SK-N-SH (cell line): Measurements from ENCODE around the gene SLC35C1. TPM values are rescaled to one million over a fixed set of nuclear protein-coding genes. Genes with fewer than 3 reads are reported as not detected.

Experiments used
- CTCF ChIA-PET: fragments of 300-600, 350-600 bp; formaldehyde crosslinking; extraction: SDS; loops from one replicate; lab custom pipeline; 2021; lab: Yijun Ruan, JAX
- POLR2A ChIA-PET: fragments of 350-600 bp; sonication (Branson Sonifier 250); formaldehyde crosslinking; extraction: SDS; loops from one replicate; lab custom pipeline; 2020; ENCODE audit warnings: antibody characterized with exemption, inconsistent platforms; lab: Yijun Ruan, JAX
- DNase-seq: peaks from one replicate; pipeline ENCODE4 v3.0.0; 2012
- H2AFZ ChIP-seq: fragments of 200-600 bp; sonication (generic); 2 replicates; pipeline ENCODE4 v1.8.1; 2016; ENCODE audit warnings: antibody characterized with exemption, mild to moderate bottlenecking, low read depth
- H3F3A ChIP-seq: fragments of 200-600 bp; sonication (generic); replicated peaks from 2 replicates; pipeline ENCODE3; 2016; ENCODE audit warnings: antibody characterized with exemption, mild to moderate bottlenecking; ENCODE audit not compliant: insufficient read depth
- H3K27ac ChIP-seq, 2 experiments: fragments of 200-500 bp in 1 of 2; fragments of 200-600 bp in 1 of 2; sonication (Bioruptor generic) in 1 of 2; sonication (generic), shearing (Covaris generic) in 1 of 2; 2 replicates each; pipeline versions ENCODE4 v1.5.1 to v1.6.1; 2014 to 2016; ENCODE audit warnings: low read depth in 2 of 2, inconsistent platforms in 1 of 2, low read length in 1 of 2, mild to moderate bottlenecking in 1 of 2, mixed read lengths in 1 of 2
- H3K27me3 ChIP-seq: fragments of 200-600 bp; sonication (generic), shearing (Covaris generic); 2 replicates; pipeline ENCODE4 v1.6.1; 2016; ENCODE audit warnings: mixed run types; ENCODE audit not compliant: insufficient read depth
- H3K36me3 ChIP-seq, 2 experiments: fragments of 200-500 bp in 1 of 2; fragments of 200-600 bp in 1 of 2; sonication (Bioruptor generic) in 1 of 2; sonication (generic) in 1 of 2; replicated peaks in 1 of 2; 2 replicates each; pipeline versions ENCODE3 to v1.5.1; 2014 to 2016; ENCODE audit warnings: low read length in 1 of 2, mild to moderate bottlenecking in 1 of 2; ENCODE audit not compliant: insufficient read depth in 2 of 2, control insufficient read depth in 1 of 2
- H3K4me1 ChIP-seq, 2 experiments: fragments of 200-500 bp in 1 of 2; fragments of 200-600 bp in 1 of 2; sonication (Bioruptor generic) in 1 of 2; sonication (generic), shearing (Covaris generic) in 1 of 2; 2 replicates each; pipeline versions ENCODE4 v1.5.1 to v1.6.1; 2014 to 2016; ENCODE audit warnings: low read depth in 1 of 2, low read length in 1 of 2, mixed run types in 1 of 2; ENCODE audit not compliant: insufficient read depth in 2 of 2, control insufficient read depth in 1 of 2
- H3K4me2 ChIP-seq: fragments of 200-600 bp; sonication (generic), shearing (Covaris generic); 2 replicates; pipeline ENCODE4 v1.6.1; 2017; ENCODE audit warnings: mixed run types
- H3K4me3 ChIP-seq, 2 experiments: fragments of 200-500 bp in 1 of 2; fragments of 200-600 bp in 1 of 2; sonication (Bioruptor generic) in 1 of 2; sonication (generic), shearing (Covaris generic) in 1 of 2; 2 replicates each; pipeline versions ENCODE4 v1.5.1 to v1.8.1; 2014 to 2016; ENCODE audit warnings: low read depth in 2 of 2, inconsistent platforms in 1 of 2, low read length in 1 of 2, mild to moderate bottlenecking in 1 of 2, mixed read lengths in 1 of 2, moderate library complexity in 1 of 2
- H3K79me2 ChIP-seq: fragments of 200-600 bp; sonication (generic); 2 replicates; pipeline ENCODE4 v1.8.1; 2017; ENCODE audit warnings: mild to moderate bottlenecking; ENCODE audit not compliant: insufficient read depth
- H3K9ac ChIP-seq: fragments of 200-600 bp; sonication (generic); 2 replicates; pipeline ENCODE4 v1.6.1; 2017; ENCODE audit warnings: mixed run types
- H3K9me2 ChIP-seq: fragments of 200-600 bp; sonication (generic); 2 replicates; pipeline ENCODE4 v1.6.1; 2017; ENCODE audit warnings: mixed run types
- H3K9me3 ChIP-seq: fragments of 200-600 bp; sonication (generic); 2 replicates; pipeline ENCODE4 v1.6.1; 2017; ENCODE audit warnings: mixed run types, mild to moderate bottlenecking, moderate library complexity
- H4K20me1 ChIP-seq: fragments of 200-600 bp; sonication (generic); 2 replicates; pipeline ENCODE4 v1.6.1; 2017; ENCODE audit warnings: mild to moderate bottlenecking, mixed run types; ENCODE audit not compliant: insufficient read depth
- CTCF ChIP-seq: fragments of 200-600 bp; sonication (generic); IDR thresholded peaks from 2 replicates; pipeline ENCODE4 v1.6.1; 2017; ENCODE audit warnings: antibody characterized with exemption, mild to moderate bottlenecking, moderate library complexity
- ELF1 ChIP-seq: IDR thresholded peaks from 2 replicates; pipeline ENCODE4 v1.4.0; 2012
- EZH2phosphoT487 ChIP-seq: fragments of 200-600 bp; sonication (generic); IDR thresholded peaks from 2 replicates; pipeline ENCODE4 v1.6.1; 2017; ENCODE audit warnings: low read depth, mixed run types, mild to moderate bottlenecking, antibody characterized with exemption, moderate library complexity, borderline replicate concordance
- FOSL2 ChIP-seq: IDR thresholded peaks from 2 replicates; pipeline ENCODE4 v1.4.0; 2012; ENCODE audit warnings: low read depth, mild to moderate bottlenecking, moderate library complexity, borderline replicate concordance
- FOXJ3 ChIP-seq: sonication (generic); formaldehyde crosslinking; IDR thresholded peaks from 2 replicates; pipeline ENCODE4 v1.5.1; 2020; ENCODE audit warnings: mild to moderate bottlenecking, missing genetic modification reagents
- GABPA ChIP-seq: IDR thresholded peaks from 2 replicates; pipeline ENCODE4 v1.4.0; 2012; ENCODE audit warnings: low read depth, mild to moderate bottlenecking
- GATA2 ChIP-seq: sonication (generic); formaldehyde crosslinking; IDR thresholded peaks from 2 replicates; pipeline ENCODE4 v1.5.0; 2020; ENCODE audit warnings: mild to moderate bottlenecking, missing genetic modification reagents
- MEF2A ChIP-seq: IDR thresholded peaks from 2 replicates; pipeline ENCODE4 v1.4.0; 2012; ENCODE audit warnings: low read depth, borderline replicate concordance
- MXI1 ChIP-seq: IDR thresholded peaks from 2 replicates; pipeline ENCODE4 v1.6.1; 2012; ENCODE audit warnings: mild to moderate bottlenecking, low read depth, low read length, improper control_type of control experiment
- PBX3 ChIP-seq: IDR thresholded peaks from 2 replicates; pipeline ENCODE4; 2012
- RAD21 ChIP-seq: IDR thresholded peaks from 2 replicates; pipeline ENCODE4 v1.6.1; 2012; ENCODE audit warnings: mild to moderate bottlenecking, low read length
- RCOR1 ChIP-seq: fragments of 150-350 bp; IDR thresholded peaks from 2 replicates; pipeline ENCODE4 v1.6.1; 2017; ENCODE audit warnings: antibody characterized with exemption, low read length
- REST ChIP-seq: IDR thresholded peaks from 2 replicates; pipeline ENCODE4 v1.6.1; 2012; ENCODE audit warnings: mild to moderate bottlenecking, low read depth, low read length, moderate library complexity
- RFX5 ChIP-seq: IDR thresholded peaks from 2 replicates; pipeline ENCODE4 v1.6.1; 2012; ENCODE audit warnings: mild to moderate bottlenecking, improper control_type of control experiment, low read length
- RXRA ChIP-seq: IDR thresholded peaks from 2 replicates; pipeline ENCODE4 v1.4.0; 2012; ENCODE audit warnings: low read depth, mild to moderate bottlenecking, borderline replicate concordance
- SMC3 ChIP-seq: IDR thresholded peaks from 2 replicates; pipeline ENCODE4 v1.6.1; 2012; ENCODE audit warnings: low read depth, low read length, improper control_type of control experiment
- TEAD4 ChIP-seq: IDR thresholded peaks from 2 replicates; pipeline ENCODE4 v1.4.0; 2012; ENCODE audit warnings: mild to moderate bottlenecking, borderline replicate concordance; ENCODE audit not compliant: insufficient read depth
- USF1 ChIP-seq: IDR thresholded peaks from 2 replicates; pipeline ENCODE4 v1.4.0; 2012; ENCODE audit warnings: low read depth, borderline replicate concordance
- ZBTB33 ChIP-seq: IDR thresholded peaks from 2 replicates; pipeline ENCODE4 v1.4.0; 2012; ENCODE audit warnings: low read depth, borderline replicate concordance
- WGBS: methylation state at CpG from one replicate; pipeline ENCODE4 v1.1.6; 2017; ENCODE audit warnings: low lambda C conversion rate; 5-methylcytosine and 5-hydroxymethylcytosine counted together
- polyA plus RNA-seq, 3 experiments: library from polyadenylated mRNA; depleted of rRNA; stranded (reverse); fragments of >200 nt; gene quantifications; 2 replicates each; pipeline ENCODE4 v1.2.3, GENCODE V29; 2012

SLC35C1 gene
- polyA plus RNA-seq, 1 of the 3 experiments (the other 2 are of a cell fraction) = 6.2 TPM

GRCh38 chr11:45799562-45799961 is 5.4 kb upstream of the SLC35C1 start:
- no peaks in the 10 kb centered on the region for H3K9me3 ChIP-seq
- H3K36me3 ChIP-seq = no peaks in the 10 kb centered on the region
- no peak overlapping the region for H3K4me2 ChIP-seq
- peaks cover 3% of the 10 kb centered on the region for H3F3A ChIP-seq
- H3K27me3 ChIP-seq = no peaks in the 10 kb centered on the region
- no peak overlapping the region for H3K27ac ChIP-seq
- H3K4me1 ChIP-seq = no peaks in the 10 kb centered on the region
- POLR2A ChIA-PET = interaction anchor here (0.6 kb wide), 1 partner anchor 388 kb away, joined by 3 read pairs; no protein-coding TSS in a partner anchor
- H3K9me2 ChIP-seq = no peaks in the 10 kb centered on the region
- no peak for TF ChIP-seq RFX5
- no peak for TF ChIP-seq RXRA
- TF ChIP-seq RCOR1 = no peak
- no peak for TF ChIP-seq ZBTB33
- no peak for TF ChIP-seq FOSL2
- no peak for TF ChIP-seq PBX3
- no peak for TF ChIP-seq RAD21
- no peak for TF ChIP-seq ELF1
- no peak for TF ChIP-seq GATA2 (CRISPR knock-in tag)
- TF ChIP-seq FOXJ3 (CRISPR knock-in tag) = no peak
- TF ChIP-seq EZH2phosphoT487 = no peak
- TF ChIP-seq USF1 = no peak
- no peak for TF ChIP-seq TEAD4
- no peak for TF ChIP-seq SMC3
- no peak for TF ChIP-seq GABPA
- no peak for TF ChIP-seq MXI1
- no peak for TF ChIP-seq CTCF
- TF ChIP-seq MEF2A = no peak
- no peak for TF ChIP-seq REST
- TF ChIP-seq, all 33 proteins: peak for 0
- no peaks in the 10 kb centered on the region for H3K79me2 ChIP-seq
- no peak for DNase-seq
- H2AFZ ChIP-seq = no peak overlapping the region
- 72% methylated on average over 3 of the region's 3 CpGs for WGBS
- no peak overlapping the region for H3K4me3 ChIP-seq
- CTCF ChIA-PET = interaction anchor here (1.2 to 3.1 kb wide), 3 partner anchors 28 to 428 kb away, joined by 3 to 12 read pairs (median 4); no protein-coding TSS in a partner anchor
- H4K20me1 ChIP-seq = no peaks in the 10 kb centered on the region
- no peak overlapping the region for H3K9ac ChIP-seq
